ENCODE data around the gene STK31.
"Not testable (repeated sequence)": the region's sequence is repeated elsewhere in the genome, so short reads cannot be mapped to it uniquely, and the experiment has no call there.

STK31 gene

DNA sequence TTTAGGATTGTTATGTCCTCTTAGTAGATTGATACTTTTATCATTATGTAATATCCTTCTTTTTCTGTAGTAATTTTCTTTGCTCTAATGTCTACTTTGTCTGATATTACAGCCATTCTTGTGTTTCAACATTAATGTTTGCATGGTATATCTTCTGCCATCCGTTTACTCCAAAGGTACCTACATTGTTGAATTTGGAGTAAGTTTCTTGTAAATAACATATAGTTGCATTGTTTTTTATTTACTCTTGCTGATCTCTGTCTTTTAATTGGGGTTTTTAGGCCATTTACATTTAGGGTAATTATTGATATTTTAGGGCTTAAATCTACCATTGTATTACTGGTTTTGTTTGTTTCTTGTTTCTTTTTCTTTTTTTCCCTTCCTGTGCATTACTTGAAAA lies 100.1 kb downstream of the STK31 start:
- FAIRE-seq, result no peak

DNA sequence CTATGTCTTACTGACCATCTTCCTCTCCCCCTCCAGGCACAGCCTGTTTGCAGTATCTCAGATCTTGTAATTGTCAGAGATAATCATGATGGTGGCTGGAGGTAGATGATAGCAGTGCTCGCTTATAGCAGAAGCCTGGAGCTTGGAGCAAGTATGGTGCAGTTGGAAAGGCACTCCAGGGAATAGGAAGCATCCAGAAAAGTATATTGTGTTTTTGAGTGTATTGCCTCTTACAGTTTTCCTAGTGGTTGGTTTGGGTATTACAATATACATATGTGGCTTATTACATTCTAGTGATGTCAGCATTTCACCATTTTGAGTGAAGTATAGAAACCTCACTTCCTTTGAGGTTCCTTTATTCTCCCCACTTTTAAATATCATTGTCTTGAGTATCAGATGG lies 101.5 kb downstream of the STK31 start:
- no peak for FAIRE-seq

GRCh38 chr7:23828125-23828524 lies 118.1 kb downstream of the STK31 start:
- not testable (repeated sequence) for FAIRE-seq

GRCh38 chr7:23832733-23833132 lies 122.7 kb downstream of the STK31 start:
- FAIRE-seq, result not testable (repeated sequence)

- FAIRE-seq, result no peak
These were observed 123.4 kb downstream of the STK31 start for GRCh38 chr7:23833405-23833804.

GRCh38 chr7:23844837-23845236 lies 134.8 kb downstream of the STK31 start:
- not testable (repeated sequence) for FAIRE-seq

GRCh38 chr7:23852135-23852534 lies 142.1 kb downstream of the STK31 start:
- no peak for FAIRE-seq

- no peak for FAIRE-seq
These were observed 143.0 kb downstream of the STK31 start for GRCh38 chr7:23852988-23853387.

GRCh38 chr7:23863209-23863787 lies 153.3 kb downstream of the STK31 start:
- no peak for FAIRE-seq

GRCh38 chr7:23864973-23865372 lies 155.0 kb downstream of the STK31 start:
- no peak for FAIRE-seq

DNA sequence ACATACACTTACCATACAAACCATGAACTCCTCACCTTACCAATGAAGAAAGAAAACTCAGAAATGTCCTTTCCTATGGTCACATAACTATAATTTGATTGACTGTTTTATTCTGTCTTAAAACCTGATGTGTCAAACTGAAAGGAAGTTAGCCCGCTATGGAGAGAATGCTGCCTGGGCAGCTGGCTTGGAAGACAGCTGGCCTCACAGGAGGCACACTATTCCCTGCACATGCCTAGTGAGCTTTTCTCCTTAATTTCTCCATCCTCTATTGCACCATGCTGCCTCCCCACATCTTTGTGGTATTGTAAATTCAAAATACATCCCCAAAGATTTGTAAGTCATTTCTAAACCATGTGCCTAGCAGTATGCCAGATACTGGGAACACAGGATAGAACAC lies 163.3 kb downstream of the STK31 start:
- no peak for FAIRE-seq

DNA sequence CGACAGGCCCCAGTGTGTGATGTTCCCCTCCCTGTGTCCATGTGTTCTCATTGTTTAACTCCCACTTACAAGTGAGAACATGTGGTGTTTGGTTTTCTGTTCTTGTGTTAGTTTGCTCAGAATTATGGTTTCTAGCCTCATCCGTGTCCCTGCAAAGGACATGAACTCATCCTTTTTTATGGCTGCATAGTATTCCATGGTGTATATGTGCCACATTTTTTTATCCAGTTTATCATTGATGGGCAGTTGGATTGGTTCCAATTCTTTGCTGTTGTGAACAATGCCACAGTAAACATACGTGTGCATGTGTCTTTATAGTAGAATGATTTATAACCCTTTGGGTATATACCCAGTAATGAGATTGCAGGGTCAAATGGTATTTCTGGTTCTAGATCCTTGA lies 166.5 kb downstream of the STK31 start:
- FAIRE-seq, result not testable (repeated sequence)

All from endometrium (tissue), 2 donors.